NT2/D1 (cell line): ENCODE results near the gene SLC7A5.

ENCODE experiments used
- SUZ12 ChIP-seq: IDR thresholded peaks from 2 replicates; pipeline ENCODE4 v1.6.1; 2011; ENCODE audit not compliant: insufficient read length, insufficient read depth; ENCODE audit errors: extremely low read depth
- YY1 ChIP-seq: IDR thresholded peaks from 2 replicates; pipeline ENCODE4 v1.6.1; 2011; ENCODE audit not compliant: insufficient read length, insufficient read depth
- ZNF274 ChIP-seq: IDR thresholded peaks from 2 replicates; pipeline ENCODE4 v1.6.1; 2011; ENCODE audit warnings: mild to moderate bottlenecking, low read depth, low read length

DNA sequence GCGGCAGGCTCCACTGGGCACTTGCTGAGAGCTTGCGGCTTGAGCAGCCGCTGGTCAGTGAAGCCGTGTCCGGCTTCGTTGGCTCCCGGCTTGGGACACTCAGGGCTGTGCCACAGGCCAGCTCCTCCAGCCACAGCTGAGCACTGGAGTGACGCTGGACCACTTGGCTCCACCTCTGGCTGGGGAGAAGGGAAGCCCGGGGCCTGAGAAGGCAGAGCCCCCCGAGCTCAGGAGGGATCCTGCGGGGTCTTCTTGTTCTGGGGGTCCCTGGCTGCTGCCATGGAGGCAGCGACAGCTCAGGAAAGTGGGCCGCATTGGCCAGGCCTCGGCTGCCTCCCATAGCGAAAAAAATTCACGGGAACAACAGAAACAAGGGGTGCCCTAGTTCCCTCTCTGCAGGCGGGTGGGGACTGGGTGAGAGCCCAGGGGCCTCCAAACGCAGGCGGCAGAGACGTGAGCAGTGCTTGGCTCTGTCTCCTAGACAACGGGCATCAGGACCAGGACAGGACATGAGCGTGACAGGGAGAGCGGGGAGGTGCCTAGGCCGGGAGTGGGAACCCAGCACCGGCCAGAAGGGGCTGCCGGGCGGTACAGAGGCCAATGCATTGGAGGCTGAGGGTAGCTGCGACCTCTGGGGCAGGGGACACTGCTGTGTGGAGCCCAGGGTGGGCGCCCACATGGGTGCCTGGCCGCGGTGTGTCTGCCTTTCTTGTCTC lies 37.7 kb downstream of the SLC7A5 start:
- TF ChIP-seq SUZ12, result no peak
- TF ChIP-seq YY1, result no peak
- no peak for TF ChIP-seq ZNF274
